Tibial nerve (tissue), 4 donors: ENCODE data around the gene UBE2E1. TPM values are rescaled to one million over a fixed set of nuclear protein-coding genes. Genes with fewer than 3 reads are reported as not detected.
A peak's percentile ranks its signal among the peaks of the same experiment; 100 is the strongest.

Experiments
- DNase-seq, 2 donors: peaks; one replicate each; pipeline ENCODE4 v3.0.0-alpha.2; 2019; ENCODE audit warnings: low spot score in 2 of 2
- H3K27ac ChIP-seq, 4 donors: fragments of 200-600 bp; sonication (generic) in 3 of 4; one replicate each; pipeline ENCODE4 v1.5.1; 2017 to 2019; ENCODE audit warnings: mild to moderate bottlenecking in 1 of 4
- H3K27me3 ChIP-seq, 2 donors: fragments of 200-600 bp; sonication (generic) in 1 of 2; one replicate each; pipeline versions ENCODE4 v1.5.1 to v1.6.0; 2017 to 2019
- H3K36me3 ChIP-seq, 3 donors: fragments of 200-600 bp; sonication (generic); one replicate each; pipeline ENCODE4 v1.5.1; 2018 to 2019
- H3K4me1 ChIP-seq, 4 donors: fragments of 200-600 bp; sonication (generic) in 3 of 4; one replicate each; pipeline ENCODE4 v1.5.1; 2017 to 2019
- H3K4me3 ChIP-seq, 4 donors: fragments of 200-600 bp; sonication (generic) in 3 of 4; one replicate each; pipeline ENCODE4 v1.5.1; 2017 to 2019; ENCODE audit warnings: mild to moderate bottlenecking in 1 of 4, moderate library complexity in 1 of 4
- H3K9me3 ChIP-seq, 4 donors: fragments of 200-600 bp; sonication (generic) in 3 of 4; one replicate each; pipeline ENCODE4 v1.5.1; 2017 to 2019
- EP300 ChIP-seq, 2 donors: sonication (generic); formaldehyde crosslinking; IDR thresholded peaks; one replicate each; pipeline ENCODE4 v1.6.1; 2017; ENCODE audit warnings: antibody characterized with exemption in 2 of 2, mild to moderate bottlenecking in 1 of 2
- POLR2A ChIP-seq, 2 donors: fragments of 450-650 bp; IDR thresholded peaks; one replicate each; pipeline ENCODE4 v1.6.1; 2017; ENCODE audit warnings: antibody characterized with exemption in 2 of 2, mild to moderate bottlenecking in 2 of 2, moderate library complexity in 2 of 2
- WGBS, 2 donors: methylation state at CpG; one replicate each; pipeline ENCODE4 v1.1.5; 2018; 5-methylcytosine and 5-hydroxymethylcytosine counted together
- total RNA-seq, 4 donors: library from RNA; depleted of rRNA; stranded (reverse); fragments of >200 nt; gene quantifications; one replicate each; pipeline ENCODE4 v1.1.0, GENCODE V29; 2016
- TF ChIP-seq, protein P1 (sequence below), 5 experiments: fragments of 200-600 bp in 3 of 5; fragments of 450-650 bp in 2 of 5; sonication (generic) in 3 of 5; IDR thresholded peaks; one replicate each; pipeline ENCODE4 v1.5.1; 2016 to 2019; ENCODE audit warnings: antibody characterized with exemption in 5 of 5, mild to moderate bottlenecking in 3 of 5, moderate library complexity in 2 of 5

The UBE2E1 gene
- total RNA-seq, 4 donors from 2014 or later: 55.1 to 132 (median 99.5) TPM

DNA sequence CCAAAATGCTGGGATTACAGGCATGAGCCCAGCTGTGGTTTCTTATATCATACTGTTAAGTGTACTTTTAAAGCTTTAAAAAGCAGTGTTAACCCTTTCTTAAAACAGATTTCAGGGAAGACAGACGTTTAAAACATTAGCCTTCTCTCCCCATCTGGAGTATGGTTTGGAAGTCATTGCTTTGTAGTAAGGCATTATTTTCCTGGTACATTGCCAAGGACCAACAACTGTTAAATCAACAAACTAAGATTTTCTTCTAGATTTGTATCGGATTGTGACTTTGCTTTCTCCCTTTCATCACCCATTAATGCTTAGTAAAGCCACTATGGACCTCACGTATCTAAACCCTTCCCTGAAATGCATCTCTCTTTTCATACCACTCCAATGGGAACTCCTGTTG is 50.5 kb downstream of the UBE2E1 start:
- H3K27ac ChIP-seq: peak overlapping the region in 2 of 4 donors; percentile 22 to 38
- H3K36me3 ChIP-seq: peaks cover 0 to 4% (median 0%) of the 10 kb centered on the region in 3 donors
- H3K4me1 ChIP-seq: peaks cover 0 to 51% (median 18%) of the 10 kb centered on the region in 4 donors
- WGBS, 2 donors: 28 to 39% methylated on average over 3 of the region's 3 CpGs
- no peak for TF ChIP-seq EP300 (IDR thresholded peaks at IDR 0.05)
- TF ChIP-seq POLR2A (IDR thresholded peaks at IDR 0.05): no peak
- TF ChIP-seq, protein P1, sequence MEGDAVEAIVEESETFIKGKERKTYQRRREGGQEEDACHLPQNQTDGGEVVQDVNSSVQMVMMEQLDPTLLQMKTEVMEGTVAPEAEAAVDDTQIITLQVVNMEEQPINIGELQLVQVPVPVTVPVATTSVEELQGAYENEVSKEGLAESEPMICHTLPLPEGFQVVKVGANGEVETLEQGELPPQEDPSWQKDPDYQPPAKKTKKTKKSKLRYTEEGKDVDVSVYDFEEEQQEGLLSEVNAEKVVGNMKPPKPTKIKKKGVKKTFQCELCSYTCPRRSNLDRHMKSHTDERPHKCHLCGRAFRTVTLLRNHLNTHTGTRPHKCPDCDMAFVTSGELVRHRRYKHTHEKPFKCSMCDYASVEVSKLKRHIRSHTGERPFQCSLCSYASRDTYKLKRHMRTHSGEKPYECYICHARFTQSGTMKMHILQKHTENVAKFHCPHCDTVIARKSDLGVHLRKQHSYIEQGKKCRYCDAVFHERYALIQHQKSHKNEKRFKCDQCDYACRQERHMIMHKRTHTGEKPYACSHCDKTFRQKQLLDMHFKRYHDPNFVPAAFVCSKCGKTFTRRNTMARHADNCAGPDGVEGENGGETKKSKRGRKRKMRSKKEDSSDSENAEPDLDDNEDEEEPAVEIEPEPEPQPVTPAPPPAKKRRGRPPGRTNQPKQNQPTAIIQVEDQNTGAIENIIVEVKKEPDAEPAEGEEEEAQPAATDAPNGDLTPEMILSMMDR (IDR thresholded peaks at IDR 0.05): no peak
- H3K9me3 ChIP-seq: peaks cover 0 to 5% (median 0%) of the 10 kb centered on the region in 4 donors
- H3K4me3 ChIP-seq: no peak overlapping the region
- no peaks in the 10 kb centered on the region for H3K27me3 ChIP-seq
- DNase-seq: no peak

DNA sequence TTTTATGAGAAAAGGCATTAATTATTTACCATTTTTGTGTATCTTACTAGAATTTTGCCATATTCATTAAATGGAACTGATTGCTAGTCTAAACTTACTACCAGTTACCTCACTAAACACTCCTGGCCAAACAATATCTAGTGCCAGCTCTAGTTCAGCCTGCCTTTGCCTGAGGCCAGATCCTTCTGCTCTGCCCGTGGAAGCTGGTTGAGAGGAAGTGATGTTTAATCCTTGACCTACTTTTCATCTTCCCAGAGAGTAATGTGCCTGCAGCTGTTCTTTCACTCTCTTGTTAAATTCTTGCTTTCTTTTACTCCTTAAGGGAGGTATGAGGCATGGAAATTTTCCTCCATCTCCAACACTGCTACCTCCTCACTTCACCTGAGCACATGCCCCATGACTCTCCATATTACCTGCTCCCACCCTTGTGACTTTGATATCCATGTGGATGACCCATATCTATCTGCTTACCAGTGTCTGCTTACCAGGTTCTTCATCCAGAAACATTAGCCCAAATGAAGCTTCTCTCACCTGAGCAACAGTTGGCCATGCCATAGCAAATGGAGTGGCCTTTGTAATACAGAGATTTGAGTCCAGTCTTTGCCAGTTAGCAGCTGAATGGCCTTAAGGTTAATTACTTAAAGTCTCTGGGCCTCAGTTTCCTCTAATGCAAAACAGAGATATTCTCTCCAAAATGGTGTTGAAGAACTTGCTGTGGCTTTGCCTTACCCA is 53.4 kb downstream of the UBE2E1 start:
- DNase-seq: no peak
- H3K36me3 ChIP-seq: peaks cover 0 to 6% (median 0%) of the 10 kb centered on the region in 3 donors
- WGBS, 2 donors: 11 to 28% methylated on average over 1 of the region's 1 CpG
- H3K4me3 ChIP-seq: no peak overlapping the region
- no peak for TF ChIP-seq EP300 (IDR thresholded peaks at IDR 0.05)
- TF ChIP-seq, protein P1 (IDR thresholded peaks at IDR 0.05): no peak
- TF ChIP-seq POLR2A (IDR thresholded peaks at IDR 0.05): no peak
- H3K27me3 ChIP-seq: no peaks in the 10 kb centered on the region
- no peaks in the 10 kb centered on the region for H3K9me3 ChIP-seq
- peaks cover 0 to 60% (median 18%) of the 10 kb centered on the region in 4 donors for H3K4me1 ChIP-seq
- H3K27ac ChIP-seq: no peak overlapping the region

DNA sequence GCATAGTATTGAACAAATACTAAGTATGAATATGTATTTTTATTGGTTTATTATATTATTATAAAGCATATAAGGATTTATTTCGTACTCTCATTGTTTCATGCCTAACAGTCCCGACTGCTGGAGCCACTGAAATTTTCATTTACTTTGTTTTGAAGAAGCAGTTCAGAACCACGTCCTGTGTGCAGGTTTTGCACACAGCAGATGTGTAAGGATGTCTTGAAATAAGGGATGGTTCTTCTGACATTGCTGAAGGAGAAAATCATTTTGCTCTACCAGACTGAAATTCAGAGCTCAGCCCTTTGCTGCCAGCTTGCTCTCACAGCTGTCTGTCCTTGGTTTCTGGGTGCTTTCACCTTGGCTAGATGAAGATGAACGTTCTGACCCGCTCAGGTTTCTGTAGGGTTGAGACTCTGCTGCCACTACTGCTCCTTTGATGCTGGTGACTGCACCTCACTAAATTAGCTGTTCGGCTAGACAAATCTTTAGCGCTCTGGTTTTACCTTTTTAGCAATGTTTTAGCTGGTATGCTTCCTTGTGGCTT is 54.2 kb downstream of the UBE2E1 start:
- DNase-seq: no peak
- peaks cover 0 to 65% (median 20%) of the 10 kb centered on the region in 4 donors for H3K4me1 ChIP-seq
- no peaks in the 10 kb centered on the region for H3K9me3 ChIP-seq
- no peak for TF ChIP-seq POLR2A (IDR thresholded peaks at IDR 0.05)
- TF ChIP-seq EP300 (IDR thresholded peaks at IDR 0.05): no peak
- TF ChIP-seq, protein P1 (IDR thresholded peaks at IDR 0.05): no peak
- no peak overlapping the region for H3K27ac ChIP-seq
- peaks cover 0 to 6% (median 0%) of the 10 kb centered on the region in 3 donors for H3K36me3 ChIP-seq
- no peak overlapping the region for H3K4me3 ChIP-seq
- 93 to 94% methylated on average over 7 of the region's 7 CpGs for WGBS, 2 donors
- no peaks in the 10 kb centered on the region for H3K27me3 ChIP-seq

DNA sequence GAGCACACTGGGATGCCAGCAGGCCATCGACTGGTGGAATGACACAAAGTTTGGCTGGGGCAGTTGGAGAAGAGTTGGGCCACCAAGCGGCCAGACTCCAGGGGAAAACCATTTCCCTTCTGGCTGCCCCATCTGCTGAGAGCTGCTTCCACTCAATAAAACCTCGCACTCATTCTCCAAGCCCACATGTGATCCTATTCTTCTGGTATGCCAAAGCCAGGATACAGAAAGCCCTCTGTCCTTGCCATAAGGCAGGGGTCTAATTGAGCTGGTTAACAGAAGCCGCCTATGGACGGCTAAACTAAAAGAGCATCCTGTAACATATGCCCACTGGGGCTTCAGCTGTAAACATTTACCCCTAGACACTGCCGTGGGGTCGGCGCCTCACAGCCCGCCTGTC is 55.9 kb downstream of the UBE2E1 start:
- H3K27ac ChIP-seq: no peak overlapping the region
- H3K27me3 ChIP-seq: no peaks in the 10 kb centered on the region
- H3K4me3 ChIP-seq: no peak overlapping the region
- peaks cover 0 to 6% (median 0%) of the 10 kb centered on the region in 3 donors for H3K36me3 ChIP-seq
- H3K9me3 ChIP-seq: no peaks in the 10 kb centered on the region
- TF ChIP-seq, protein P1 (IDR thresholded peaks at IDR 0.05): no peak
- no peak for TF ChIP-seq EP300 (IDR thresholded peaks at IDR 0.05)
- no peak for DNase-seq
- H3K4me1 ChIP-seq: peaks cover 0 to 73% (median 31%) of the 10 kb centered on the region in 4 donors
- WGBS, 2 donors: 69 to 75% methylated on average over 9 of the region's 9 CpGs

DNA sequence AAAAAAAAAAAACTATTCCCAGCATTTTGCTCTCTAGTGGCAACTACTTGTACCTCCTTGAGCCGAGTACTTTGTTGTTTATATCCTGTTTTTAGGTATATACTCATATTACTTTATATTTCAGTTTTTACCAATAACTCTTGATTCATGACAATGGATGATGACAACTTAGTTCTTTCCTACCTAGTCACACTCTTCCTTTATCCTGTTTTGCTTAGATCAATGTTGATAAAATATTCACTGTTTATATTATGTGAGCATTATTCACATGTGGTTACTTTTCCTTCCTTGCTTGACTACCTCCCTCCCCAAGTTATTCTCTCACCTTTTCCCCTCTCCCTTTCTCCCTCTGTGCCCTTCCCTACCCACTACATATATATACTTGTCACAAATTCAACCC is 57.3 kb downstream of the UBE2E1 start:
- WGBS, 2 donors: 80 to 91% methylated on average over 1 of the region's 1 CpG
- H3K4me3 ChIP-seq: no peak overlapping the region
- no peaks in the 10 kb centered on the region for H3K9me3 ChIP-seq
- DNase-seq: no peak
- no peak for TF ChIP-seq EP300 (IDR thresholded peaks at IDR 0.05)
- TF ChIP-seq, protein P1 (IDR thresholded peaks at IDR 0.05): no peak
- H3K36me3 ChIP-seq: peaks cover 0 to 6% (median 0%) of the 10 kb centered on the region in 3 donors
- no peaks in the 10 kb centered on the region for H3K27me3 ChIP-seq
- no peak overlapping the region for H3K27ac ChIP-seq
- peaks cover 0 to 71% (median 25%) of the 10 kb centered on the region in 4 donors for H3K4me1 ChIP-seq
